Endothelial cell of umbilical vein (primary cell): Measurements from ENCODE around the gene AUTS2. TPM values are rescaled to one million over a fixed set of nuclear protein-coding genes. Genes with fewer than 3 reads are reported as not detected.

Experiments used
- BruUV-seq: library from RNA; stranded (reverse); fragments of 400-500 nt; replicated peaks from 2 replicates; lab custom pipeline; 2021; lab: Mats Ljungman, UMichigan
- CTCF ChIA-PET: fragments of 300-600, 350-600 bp; sonication (Branson Sonifier 250); formaldehyde crosslinking; loops from one replicate; lab custom pipeline; 2021; ENCODE audit warnings: antibody characterized with exemption, inconsistent platforms; lab: Charles Lee
- POLR2A ChIA-PET: fragments of 300-600, 350-600 bp; sonication (Branson Sonifier 250); formaldehyde crosslinking; loops from one replicate; lab custom pipeline; 2021; ENCODE audit warnings: antibody characterized with exemption, inconsistent platforms; lab: Charles Lee
- DNase-seq: peaks from one replicate; pipeline ENCODE4 v3.0.0-alpha.2; 2011; ENCODE audit warnings: low read depth, low spot score
- FAIRE-seq: peaks from 2 replicates; lab custom pipeline; 2011; peaks lifted over from hg19 to GRCh38; lab: Jason Lieb, UNC
- H2AFZ ChIP-seq: 2 replicates; pipeline ENCODE4 v1.6.0; 2012; ENCODE audit warnings: low read depth, low read length, control low read depth, inconsistent platforms
- H3K27ac ChIP-seq: 2 replicates; pipeline ENCODE4 v1.5.1; 2011; ENCODE audit warnings: low read depth, mild to moderate bottlenecking, control low read depth, low read length, moderate library complexity; ENCODE audit not compliant: insufficient read depth
- H3K27me3 ChIP-seq, 2 experiments: 2 replicates each; pipeline versions ENCODE4 v1.6.0 to v1.6.1; 2011; ENCODE audit warnings: low read length in 2 of 2, mixed read lengths in 1 of 2; ENCODE audit not compliant: control insufficient read depth in 2 of 2, insufficient read depth in 2 of 2
- H3K36me3 ChIP-seq, 2 experiments: 2 replicates in 1 of 2; 3 replicates in 1 of 2; pipeline ENCODE4 v1.5.1; 2011; ENCODE audit warnings: low read length in 2 of 2, mild to moderate bottlenecking in 1 of 2, moderate library complexity in 1 of 2; ENCODE audit not compliant: control insufficient read depth in 2 of 2, insufficient read depth in 2 of 2; ENCODE audit errors: extremely low read depth in 1 of 2
- H3K4me1 ChIP-seq: 3 replicates; pipeline ENCODE4 v1.5.1; 2011; ENCODE audit warnings: mild to moderate bottlenecking, low read length; ENCODE audit not compliant: control insufficient read depth, insufficient read depth; ENCODE audit errors: extremely low read depth
- H3K4me2 ChIP-seq: 2 replicates; pipeline ENCODE4 v1.6.1; 2011; ENCODE audit warnings: low read length, control low read depth, mixed read lengths; ENCODE audit not compliant: insufficient read depth
- H3K4me3 ChIP-seq, 3 experiments: fragments of 200-600 bp in 1 of 3; sonication (generic), shearing (Covaris generic) in 1 of 3; replicated peaks in 1 of 3; 2 replicates each; pipeline ENCODE4 v1.5.1; 2011 to 2016; ENCODE audit warnings: control low read depth in 3 of 3, low read length in 3 of 3, mild to moderate bottlenecking in 2 of 3, inconsistent platforms in 1 of 3, low read depth in 1 of 3, moderate library complexity in 1 of 3; ENCODE audit not compliant: insufficient read depth in 1 of 3
- H3K79me2 ChIP-seq: 2 replicates; pipeline ENCODE4 v1.6.0; 2012; ENCODE audit warnings: low read length, inconsistent platforms; ENCODE audit not compliant: control insufficient read depth, insufficient read depth
- H3K9ac ChIP-seq: replicated peaks from 2 replicates; pipeline ENCODE3; 2011; ENCODE audit warnings: low read length, control low read depth; ENCODE audit not compliant: insufficient read depth; ENCODE audit errors: extremely low read depth
- H3K9me1 ChIP-seq: replicated peaks from 3 replicates; pipeline ENCODE4 v1.6.0; 2011; ENCODE audit warnings: mild to moderate bottlenecking, low read length; ENCODE audit not compliant: control insufficient read depth, insufficient read depth; ENCODE audit errors: extremely low read depth
- H3K9me3 ChIP-seq: replicated peaks from 2 replicates; pipeline ENCODE4 v1.5.1; 2012; ENCODE audit warnings: low read length, inconsistent platforms; ENCODE audit not compliant: control insufficient read depth, insufficient read depth
- H4K20me1 ChIP-seq: replicated peaks from 2 replicates; pipeline ENCODE3; 2011; ENCODE audit warnings: mild to moderate bottlenecking, low read length; ENCODE audit not compliant: control insufficient read depth, insufficient read depth; ENCODE audit errors: extremely low read depth
- CTCF ChIP-seq, 2 donors: IDR thresholded peaks; 1 replicate in 1 of 2; 2 replicates in 1 of 2; pipeline ENCODE4 v1.5.1; 2011; ENCODE audit warnings: low read length in 2 of 2, mild to moderate bottlenecking in 2 of 2, moderate library complexity in 2 of 2, control low read depth in 1 of 2, inconsistent platforms in 1 of 2, low read depth in 1 of 2; ENCODE audit not compliant: insufficient read depth in 1 of 2; ENCODE audit errors: extremely low read depth in 1 of 2
- EZH2 ChIP-seq: IDR thresholded peaks from 2 replicates; pipeline ENCODE4 v1.6.1; 2012; ENCODE audit warnings: borderline replicate concordance, low read depth, mild to moderate bottlenecking, moderate library complexity, low read length, inconsistent platforms; ENCODE audit not compliant: severe bottlenecking
- FOS ChIP-seq: IDR thresholded peaks from 2 replicates; pipeline ENCODE4 v1.6.1; 2011; ENCODE audit warnings: mild to moderate bottlenecking, low read length, moderate library complexity, borderline replicate concordance; ENCODE audit not compliant: insufficient read depth
- GATA2 ChIP-seq: IDR thresholded peaks from 2 replicates; pipeline ENCODE4 v1.7.0; 2011; ENCODE audit warnings: low read depth, mild to moderate bottlenecking, moderate library complexity, mixed read lengths, low read length; ENCODE audit not compliant: insufficient read length, insufficient read depth
- JUN ChIP-seq: IDR thresholded peaks from 2 replicates; pipeline ENCODE4 v1.6.1; 2011; ENCODE audit warnings: borderline replicate concordance, low read depth; ENCODE audit not compliant: insufficient read length, insufficient read depth
- MAX ChIP-seq: IDR thresholded peaks from 2 replicates; pipeline ENCODE4 v1.6.1; 2011; ENCODE audit not compliant: insufficient read depth, insufficient read length
- MYC ChIP-seq: IDR thresholded peaks from one replicate; pipeline ENCODE4 v1.6.1; 2011; ENCODE audit warnings: mild to moderate bottlenecking, low read depth, low read length
- POLR2A ChIP-seq: IDR thresholded peaks from 2 replicates; pipeline ENCODE4 v1.6.1; 2012; ENCODE audit warnings: low read depth, mild to moderate bottlenecking, control low read depth, low read length
- POLR2AphosphoS5 ChIP-seq: IDR thresholded peaks from 2 replicates; pipeline ENCODE4 v1.6.1; 2012; ENCODE audit warnings: low read depth, mild to moderate bottlenecking, control low read depth, low read length, moderate library complexity; ENCODE audit not compliant: insufficient read depth
- dilution Hi-C: fragments of 300-500 bp; cut with MboI; formaldehyde crosslinking; loops from one replicate; pipeline ENCODE4 v1.15.0; 2019; ENCODE audit warnings: low sequenced_read_pairs; ENCODE audit not compliant: extremely low pct_ligation_motif_present
- intact Hi-C: fragments of 100-400 bp; cut with micrococcal nuclease; formaldehyde crosslinking; loops from one replicate; pipeline ENCODE4 v1.10.0; 2022
- polyA plus RNA-seq, 4 experiments: library from polyadenylated mRNA; depleted of rRNA in 3 of 4; stranded (reverse) in 3 of 4; unstranded in 1 of 4; fragments of >200 nt; gene quantifications; 2 replicates each; pipeline versions ENCODE4 v1.2.1 to v1.2.3, GENCODE V29; 2011 to 2012; ENCODE audit warnings: missing spikeins in 1 of 4
- total RNA-seq: library from RNA; stranded (reverse); gene quantifications from 2 replicates; pipeline ENCODE4 v1.2.3, GENCODE V29; 2021

The AUTS2 gene
- total and polyA plus RNA-seq, 2 donors (not counting 3 experiments of a cell fraction or from before 2014, with no cell fraction given) = 0.59 to 8.0 TPM

- H3K27me3 ChIP-seq = no peaks in the 10 kb centered on the region
- no peak overlapping the region for H3K4me3 ChIP-seq
- intact Hi-C loops (no loop called here), dilution Hi-C loops (no loop called here)
- H3K79me2 ChIP-seq = no peaks in the 10 kb centered on the region
- H3K4me1 ChIP-seq = no peaks in the 10 kb centered on the region
- ChIA-PET POLR2A (no interaction called here), CTCF (no interaction called here)
- no TSS peak for BruUV-seq
- no peaks in the 10 kb centered on the region for H3K9me3 ChIP-seq
- H3K36me3 ChIP-seq = no peaks in the 10 kb centered on the region
- no peak overlapping the region for H3K27ac ChIP-seq
- H3K9ac ChIP-seq = no peak overlapping the region
- DNase-seq (no peak), FAIRE-seq (no peak)
- no peak overlapping the region for H3K4me2 ChIP-seq
- TF ChIP-seq POLR2AphosphoS5 (no peak), MYC (no peak), JUN (no peak), CTCF (IDR thresholded peaks at IDR 0.05; ENCODE audit: extremely low read depth in 1 of 2, insufficient read depth in 1 of 2, low read depth in 1 of 2, low read length in 2 of 2) (no peak), EZH2 (no peak), FOS (no peak), MAX (no peak), POLR2A (no peak), GATA2 (no peak)
- H2AFZ ChIP-seq = no peak overlapping the region
- H4K20me1 ChIP-seq = no peaks in the 10 kb centered on the region
- no peaks in the 10 kb centered on the region for H3K9me1 ChIP-seq
These were observed 874.4 kb downstream of the AUTS2 start for GRCh38 chr7:70472601-70473237.
